ENCODE results near the gene PSTK.
A peak's percentile ranks its signal among the peaks of the same experiment; 100 is the strongest.

PSTK gene

DNA sequence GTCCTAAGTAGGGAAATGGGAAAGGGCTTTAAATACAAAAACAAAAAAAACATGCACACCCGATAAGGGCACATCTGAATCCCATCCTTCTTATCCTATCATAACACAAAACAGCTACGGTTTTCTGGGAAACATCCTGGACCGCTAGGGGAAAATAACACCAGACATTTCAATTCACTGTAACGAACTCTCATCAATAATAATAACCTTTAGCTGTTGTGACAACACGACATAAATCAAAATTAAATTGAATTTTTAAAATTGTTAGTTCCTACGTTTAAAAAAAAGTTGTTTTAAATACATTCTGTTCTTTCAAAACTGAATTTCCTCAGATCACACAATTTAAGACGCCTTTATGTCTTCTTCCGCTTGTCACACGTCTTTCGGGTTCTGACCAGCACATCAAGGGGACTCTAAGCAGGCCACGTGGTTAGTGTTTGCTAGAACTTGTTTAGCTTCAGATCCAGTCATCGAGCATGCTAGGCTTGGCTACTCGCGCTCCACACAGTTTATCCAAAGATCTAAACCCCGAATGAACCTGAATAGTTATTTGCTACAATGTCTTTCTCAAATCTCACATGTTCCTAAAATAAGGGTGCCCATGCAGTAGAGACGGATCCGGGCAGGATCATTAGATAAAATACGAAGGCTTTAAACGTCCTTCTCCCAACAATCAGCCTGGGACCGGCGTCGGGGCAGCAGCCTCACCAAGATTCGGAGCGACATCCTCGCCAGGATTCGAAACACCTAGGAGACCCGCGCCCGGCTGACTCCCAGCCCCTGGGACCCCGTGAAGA lies 27.6 kb downstream of the PSTK start:
- peak overlapping the region; percentile 98 for H3K4me3 ChIP-seq (ENCODE audit: extremely low read depth, insufficient read depth, low read length, poor library complexity, severe bottlenecking)
- peak overlapping the region; percentile 83 for H3K27ac ChIP-seq (ENCODE audit: low read depth, low read length, severe bottlenecking)
- H3K9me3 ChIP-seq (ENCODE audit: control insufficient read depth, low read length), result no peaks in the 10 kb centered on the region
- peaks cover 8% of the 10 kb centered on the region for H3K4me1 ChIP-seq (ENCODE audit: control insufficient read depth, insufficient read depth, low read length, poor library complexity, severe bottlenecking)
- 1 to 11% methylated on average over 18 to 24 of the region's 30 CpGs for WGBS, 2 experiments (ENCODE audit: insufficient coverage in 2 of 2)
- H3K36me3 ChIP-seq (ENCODE audit: control insufficient read depth, insufficient read depth, low read length), result peaks cover under 1% of the 10 kb centered on the region

DNA sequence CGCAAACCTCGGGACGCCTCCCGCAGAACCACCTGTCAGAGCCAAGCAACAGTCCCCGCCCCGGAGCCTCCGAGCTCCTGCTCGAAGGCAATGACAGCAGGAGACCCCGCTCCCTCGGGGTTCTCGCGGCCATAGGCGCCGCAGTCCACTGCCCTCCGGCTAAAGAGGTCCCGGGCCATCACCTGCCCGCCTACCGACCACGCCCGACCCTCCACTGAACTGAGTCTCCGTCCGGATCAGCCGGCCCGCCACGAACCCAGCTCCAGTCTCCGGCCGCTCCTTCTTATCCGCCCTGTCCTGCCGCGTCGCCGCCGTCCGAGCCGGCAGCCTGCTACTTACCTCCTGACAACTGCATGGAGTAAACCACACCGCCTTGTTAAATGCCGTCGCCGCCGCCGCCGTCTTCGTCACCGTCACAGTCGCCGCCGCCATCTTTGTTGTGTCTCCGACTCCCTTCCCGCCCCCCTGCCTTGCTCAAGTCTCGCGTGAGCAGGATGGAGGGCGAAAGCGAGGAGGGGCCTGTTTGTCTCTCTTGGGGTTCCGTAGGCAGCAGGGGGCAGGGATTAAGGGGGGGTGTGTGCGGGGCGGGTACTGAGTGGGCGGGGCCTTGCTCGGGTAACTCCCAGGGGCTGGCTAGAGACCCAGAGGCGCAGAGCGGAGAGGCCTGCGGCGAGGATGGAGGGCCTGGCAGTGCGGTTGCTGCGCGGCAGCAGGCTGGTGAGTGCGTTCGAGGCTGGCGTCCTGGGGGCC lies 28.3 kb downstream of the PSTK start, which contains the start of the genes ACADSB and IKZF5:
ACADSB (plus strand) TSS at position 652 of the 750 bp plus-strand sequence; CDS start at position 676, 24 bp downstream.
IKZF5 (minus strand) TSS at position 441 of the 750 bp plus-strand sequence. CDS start 10,170 bp downstream, outside the sequence.
- Histone ChIP-seq H3K4me3 (ENCODE audit: extremely low read depth, insufficient read depth, low read length, poor library complexity, severe bottlenecking) (peak within 1 kb of the TSS; percentile 98), H3K9me3 (ENCODE audit: control insufficient read depth, low read length) (no peaks in the 10 kb centered on the region), H3K27ac (ENCODE audit: low read depth, low read length, severe bottlenecking) (peak within 1 kb of the TSS; percentile 83), H3K36me3 (ENCODE audit: control insufficient read depth, insufficient read depth, low read length) (peaks cover 3% of the 10 kb centered on the region), H3K4me1 (ENCODE audit: control insufficient read depth, insufficient read depth, low read length, poor library complexity, severe bottlenecking) (peaks cover 8% of the 10 kb centered on the region)
- 0% methylated on average over 51 to 53 of the region's 68 CpGs for WGBS, 2 experiments (ENCODE audit: insufficient coverage in 2 of 2)

DNA sequence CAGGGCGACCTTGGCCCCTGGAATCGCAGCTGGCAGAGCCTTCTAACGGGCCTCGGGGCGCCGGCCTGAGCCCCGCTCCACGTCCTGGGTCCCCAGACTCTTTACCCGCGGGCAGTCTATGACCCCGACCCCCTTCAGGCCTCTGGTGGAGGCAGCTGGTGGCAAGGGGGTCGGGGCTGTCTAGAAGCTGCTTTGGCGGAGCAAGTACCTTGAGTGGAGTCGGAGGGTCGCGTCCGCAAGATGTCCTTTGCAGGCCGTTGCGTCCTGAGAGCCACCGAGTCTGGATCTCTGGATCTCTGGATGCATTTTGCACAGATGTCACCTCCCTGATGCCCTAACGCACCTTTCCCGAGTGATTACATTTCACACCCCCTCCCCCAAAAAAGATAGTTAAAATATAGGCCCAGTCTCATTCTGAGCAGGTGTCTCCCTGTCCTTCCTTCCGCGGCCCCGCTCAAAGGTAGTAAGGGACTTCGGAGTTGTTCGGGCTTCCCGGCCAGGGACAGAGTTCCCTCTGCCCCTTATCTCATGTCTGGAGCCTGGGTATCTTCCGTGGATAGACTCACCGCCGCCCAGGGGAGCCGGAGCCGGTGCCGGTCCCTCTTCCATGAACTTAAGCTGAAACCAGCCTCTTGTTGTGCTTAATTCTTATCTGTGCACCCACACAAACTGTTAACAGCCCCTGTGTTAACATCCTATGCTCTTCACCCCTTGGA lies 29.1 kb downstream of the PSTK start:
- Histone ChIP-seq H3K36me3 (ENCODE audit: control insufficient read depth, insufficient read depth, low read length) (peaks cover 3% of the 10 kb centered on the region), H3K27ac (ENCODE audit: low read depth, low read length, severe bottlenecking) (peak overlapping the region; percentile 60), H3K9me3 (ENCODE audit: control insufficient read depth, low read length) (no peaks in the 10 kb centered on the region), H3K4me3 (ENCODE audit: extremely low read depth, insufficient read depth, low read length, poor library complexity, severe bottlenecking) (peak overlapping the region; percentile 98), H3K4me1 (ENCODE audit: control insufficient read depth, insufficient read depth, low read length, poor library complexity, severe bottlenecking) (peaks cover 8% of the 10 kb centered on the region)
- 2 to 3% methylated on average over 30 to 32 of the region's 34 CpGs for WGBS, 2 experiments (ENCODE audit: insufficient coverage in 2 of 2)

DNA sequence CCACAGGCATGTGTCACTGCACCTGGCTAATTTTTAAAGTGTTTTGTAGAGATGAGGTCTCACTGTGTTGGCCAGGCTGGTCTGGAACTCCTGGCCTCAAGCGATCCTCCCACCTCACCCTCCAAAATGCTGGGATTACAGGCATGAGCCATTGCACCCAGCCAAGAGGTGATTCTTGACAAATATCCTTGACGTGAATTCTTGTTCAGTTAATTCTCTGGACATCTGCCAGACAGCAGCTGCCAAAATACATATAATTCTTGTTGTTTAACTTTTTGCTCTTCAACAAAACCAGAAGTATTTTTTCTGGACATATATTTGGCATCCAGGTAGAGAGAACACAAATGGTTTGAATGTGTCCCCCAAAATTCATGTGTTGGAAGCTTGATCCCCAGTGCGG lies 31.8 kb downstream of the PSTK start:
- H3K4me1 ChIP-seq (ENCODE audit: control insufficient read depth, insufficient read depth, low read length, poor library complexity, severe bottlenecking), result peaks cover 7% of the 10 kb centered on the region
- H3K27ac ChIP-seq (ENCODE audit: low read depth, low read length, severe bottlenecking), result no peak overlapping the region
- H3K36me3 ChIP-seq (ENCODE audit: control insufficient read depth, insufficient read depth, low read length), result peaks cover 3% of the 10 kb centered on the region
- no peak overlapping the region for H3K4me3 ChIP-seq (ENCODE audit: extremely low read depth, insufficient read depth, low read length, poor library complexity, severe bottlenecking)
- 72 to 89% methylated on average over 2 to 3 of the region's 3 CpGs for WGBS, 2 experiments (ENCODE audit: insufficient coverage in 2 of 2)
- H3K9me3 ChIP-seq (ENCODE audit: control insufficient read depth, low read length), result no peaks in the 10 kb centered on the region

DNA sequence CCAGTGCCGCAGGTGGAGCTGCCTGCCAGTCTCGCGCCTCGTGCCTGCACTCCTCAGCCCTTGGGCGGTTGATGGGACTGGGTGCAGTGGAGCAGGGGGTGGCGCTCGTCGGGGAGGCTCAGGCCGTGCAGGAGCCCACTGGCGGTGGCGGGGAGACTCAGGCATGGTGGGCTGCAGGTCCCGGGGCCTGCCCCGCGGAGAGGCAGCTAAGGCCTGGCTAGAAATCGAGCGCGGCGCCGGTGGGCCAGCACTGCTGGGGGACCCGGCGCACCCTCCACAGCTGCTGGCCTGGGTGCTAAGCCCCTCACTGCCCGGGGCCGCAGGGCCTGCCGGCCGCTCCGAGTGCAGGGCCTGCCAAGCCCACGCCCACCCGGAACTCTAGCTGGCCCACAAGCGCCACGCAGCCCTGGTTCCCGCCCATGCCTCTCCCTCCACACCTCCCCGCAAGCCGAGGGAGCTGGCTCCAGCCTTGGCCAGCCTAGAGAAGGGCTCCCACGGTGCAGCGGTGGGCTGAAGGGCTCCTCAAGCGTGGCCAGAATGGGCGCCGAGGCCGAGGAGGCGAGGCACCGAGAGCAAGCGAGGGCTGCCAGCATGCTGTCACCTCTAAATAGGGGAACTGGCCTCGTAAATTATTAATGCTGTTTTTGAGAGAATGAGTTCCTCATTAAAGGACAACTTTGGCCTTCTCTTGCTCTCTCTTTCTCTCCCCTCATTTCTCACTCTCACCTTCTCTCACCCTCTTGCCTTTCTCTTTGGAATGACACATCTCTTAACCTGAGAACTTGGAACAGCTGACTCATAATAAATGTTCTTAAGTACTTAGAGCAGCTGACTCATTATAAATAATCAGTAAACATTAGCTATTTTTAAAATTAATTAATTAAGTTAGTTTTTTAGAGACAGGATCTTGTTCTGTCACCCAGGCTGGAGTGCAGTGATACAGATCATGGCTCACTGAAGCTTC lies 33.5 kb downstream of the PSTK start:
- Histone ChIP-seq H3K27ac (ENCODE audit: low read depth, low read length, severe bottlenecking) (no peak overlapping the region), H3K9me3 (ENCODE audit: control insufficient read depth, low read length) (no peaks in the 10 kb centered on the region), H3K36me3 (ENCODE audit: control insufficient read depth, insufficient read depth, low read length) (peaks cover 3% of the 10 kb centered on the region), H3K4me1 (ENCODE audit: control insufficient read depth, insufficient read depth, low read length, poor library complexity, severe bottlenecking) (no peaks in the 10 kb centered on the region), H3K4me3 (ENCODE audit: extremely low read depth, insufficient read depth, low read length, poor library complexity, severe bottlenecking) (no peak overlapping the region)
- WGBS, 2 experiments (ENCODE audit: insufficient coverage in 2 of 2), result 93 to 95% methylated on average over 30 to 36 of the region's 43 CpGs

DNA sequence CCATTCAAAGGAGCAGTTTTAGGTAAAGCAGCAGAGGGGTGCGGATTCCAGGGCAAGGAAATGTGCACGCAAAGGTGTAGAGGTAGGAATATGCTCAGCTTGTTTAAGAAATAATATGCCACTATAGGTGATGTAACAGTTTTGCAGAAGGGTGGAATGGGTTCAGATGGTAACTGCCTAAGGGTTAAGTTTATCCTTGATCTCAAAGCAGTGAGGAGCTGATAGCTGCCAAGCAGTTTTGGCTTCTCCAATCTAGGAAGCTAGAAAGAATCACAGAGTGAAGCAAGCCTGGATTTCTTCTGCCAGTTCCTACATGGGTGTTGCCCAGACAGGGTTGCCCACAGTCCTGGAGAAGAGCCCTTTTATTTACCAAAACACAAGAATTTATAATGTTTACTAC lies 34.6 kb downstream of the PSTK start:
- Histone ChIP-seq H3K4me1 (ENCODE audit: control insufficient read depth, insufficient read depth, low read length, poor library complexity, severe bottlenecking) (no peaks in the 10 kb centered on the region), H3K27ac (ENCODE audit: low read depth, low read length, severe bottlenecking) (no peak overlapping the region), H3K36me3 (ENCODE audit: control insufficient read depth, insufficient read depth, low read length) (peaks cover 3% of the 10 kb centered on the region), H3K9me3 (ENCODE audit: control insufficient read depth, low read length) (no peaks in the 10 kb centered on the region), H3K4me3 (ENCODE audit: extremely low read depth, insufficient read depth, low read length, poor library complexity, severe bottlenecking) (no peak overlapping the region)
- 88 to 96% methylated on average over 2 of the region's 2 CpGs for WGBS, 2 experiments (ENCODE audit: insufficient coverage in 2 of 2)

DNA sequence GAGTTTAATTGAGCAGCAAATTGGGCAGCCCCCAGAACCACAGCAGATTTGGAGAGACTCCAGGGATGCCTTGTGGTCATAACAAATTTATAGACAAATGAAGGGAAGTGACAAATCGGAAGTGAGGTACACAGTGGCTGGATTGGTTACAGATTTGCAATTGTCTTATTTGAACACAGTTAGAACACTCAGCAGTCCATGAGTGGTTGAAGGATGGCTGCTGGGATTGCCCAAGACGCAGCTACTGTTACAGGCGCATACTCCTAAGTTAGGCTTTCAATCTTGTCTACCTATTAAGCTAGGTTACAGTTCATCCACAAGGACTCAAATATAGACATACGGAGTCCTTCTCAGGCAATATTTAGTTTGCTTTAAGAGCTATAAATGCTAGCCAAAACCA lies 36.0 kb downstream of the PSTK start:
- no peaks in the 10 kb centered on the region for H3K4me1 ChIP-seq (ENCODE audit: control insufficient read depth, insufficient read depth, low read length, poor library complexity, severe bottlenecking)
- 100% methylated on average over 3 to 4 of the region's 4 CpGs for WGBS, 2 experiments (ENCODE audit: insufficient coverage in 2 of 2)
- H3K36me3 ChIP-seq (ENCODE audit: control insufficient read depth, insufficient read depth, low read length), result peaks cover 3% of the 10 kb centered on the region
- H3K4me3 ChIP-seq (ENCODE audit: extremely low read depth, insufficient read depth, low read length, poor library complexity, severe bottlenecking), result no peak overlapping the region
- H3K27ac ChIP-seq (ENCODE audit: low read depth, low read length, severe bottlenecking), result no peak overlapping the region
- H3K9me3 ChIP-seq (ENCODE audit: control insufficient read depth, low read length), result no peaks in the 10 kb centered on the region

DNA sequence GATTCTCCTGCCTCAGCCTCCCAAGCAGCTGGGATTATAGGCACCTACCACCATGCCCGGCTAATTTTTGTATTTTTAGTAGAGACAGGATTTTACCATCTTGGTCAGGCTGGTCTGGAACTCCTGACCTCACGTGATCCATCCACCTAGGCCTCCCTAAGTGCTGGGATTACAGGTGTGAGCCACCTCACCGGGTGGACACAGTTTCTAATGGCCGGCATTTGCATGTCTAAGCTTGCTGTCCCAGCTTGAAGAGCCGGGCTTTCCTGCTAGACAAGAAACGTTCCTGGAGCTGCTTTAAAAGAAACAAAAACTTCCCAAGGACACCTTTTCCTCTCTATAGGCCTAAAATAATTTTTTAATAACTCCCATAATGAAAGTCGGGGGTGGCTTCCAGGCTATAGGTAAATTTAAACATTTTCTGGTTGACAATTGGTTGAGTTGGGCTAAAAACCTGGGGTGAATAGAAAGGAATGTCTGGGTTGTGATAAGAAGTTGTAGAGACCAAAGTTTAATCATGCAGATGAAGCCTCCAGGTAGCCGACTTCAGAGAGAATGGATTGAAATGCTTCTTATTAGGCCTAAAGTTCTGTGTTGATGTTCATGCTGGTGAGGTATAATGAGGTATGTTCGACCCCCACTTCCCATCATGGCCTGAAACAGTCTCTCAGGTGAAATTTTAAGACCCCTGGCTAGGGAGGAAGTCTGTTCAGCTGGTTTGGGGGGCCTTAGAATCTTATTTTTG lies 37.4 kb downstream of the PSTK start:
- Histone ChIP-seq H3K36me3 (ENCODE audit: control insufficient read depth, insufficient read depth, low read length) (peaks cover 3% of the 10 kb centered on the region), H3K27ac (ENCODE audit: low read depth, low read length, severe bottlenecking) (no peak overlapping the region), H3K4me1 (ENCODE audit: control insufficient read depth, insufficient read depth, low read length, poor library complexity, severe bottlenecking) (no peaks in the 10 kb centered on the region), H3K4me3 (ENCODE audit: extremely low read depth, insufficient read depth, low read length, poor library complexity, severe bottlenecking) (no peak overlapping the region), H3K9me3 (ENCODE audit: control insufficient read depth, low read length) (no peaks in the 10 kb centered on the region)
- 60 to 66% methylated on average over 7 to 8 of the region's 9 CpGs for WGBS, 2 experiments (ENCODE audit: insufficient coverage in 2 of 2)

DNA sequence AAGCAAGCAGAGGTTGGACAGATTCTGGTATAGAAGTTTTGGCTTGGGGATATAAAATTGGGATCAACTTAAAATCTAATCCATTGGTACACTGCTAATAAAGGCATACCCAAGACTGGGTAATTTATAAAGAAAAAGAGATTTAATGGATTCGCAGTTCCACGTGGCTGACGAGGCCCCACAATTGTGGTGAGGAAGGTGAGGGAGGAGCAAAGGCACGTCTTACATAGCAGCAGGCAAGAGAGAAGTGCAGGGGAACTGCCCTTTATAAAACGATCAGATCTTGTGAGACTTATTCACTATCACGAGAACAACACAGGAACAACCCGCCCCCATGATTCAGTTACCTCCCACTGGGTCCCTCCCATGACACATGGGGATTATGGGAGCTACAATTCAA lies 38.3 kb downstream of the PSTK start:
- H3K4me1 ChIP-seq (ENCODE audit: control insufficient read depth, insufficient read depth, low read length, poor library complexity, severe bottlenecking), result no peaks in the 10 kb centered on the region
- 91 to 94% methylated on average over 4 of the region's 7 CpGs for WGBS, 2 experiments (ENCODE audit: insufficient coverage in 2 of 2)
- no peak overlapping the region for H3K4me3 ChIP-seq (ENCODE audit: extremely low read depth, insufficient read depth, low read length, poor library complexity, severe bottlenecking)
- H3K9me3 ChIP-seq (ENCODE audit: control insufficient read depth, low read length), result no peaks in the 10 kb centered on the region
- no peaks in the 10 kb centered on the region for H3K36me3 ChIP-seq (ENCODE audit: control insufficient read depth, insufficient read depth, low read length)
- H3K27ac ChIP-seq (ENCODE audit: low read depth, low read length, severe bottlenecking), result no peak overlapping the region
